ENCODE data around the gene PFN2.

The PFN2 gene

GRCh38 chr3:149967086-149967685 lies 3.5 kb downstream of the PFN2 start:
- Histone ChIP-seq H3K4me3 (ENCODE audit: insufficient read length, low read depth) (no peak overlapping the region), H3K4me1 (ENCODE audit: insufficient read depth, insufficient read length) (no peaks in the 10 kb centered on the region), H3K27me3 (ENCODE audit: insufficient read depth, insufficient read length) (no peaks in the 10 kb centered on the region), H3K9ac (ENCODE audit: insufficient read length, low read depth) (no peak overlapping the region), H3K36me3 (ENCODE audit: insufficient read depth, insufficient read length, low read length) (peaks cover 46% of the 10 kb centered on the region), H3K9me3 (ENCODE audit: insufficient read depth, low read length) (no peaks in the 10 kb centered on the region)
- DNase-seq (ENCODE audit: low read depth, low spot score) = no peak
- TF ChIP-seq ZNF274 (IDR thresholded peaks at IDR 0.05; ENCODE audit: low read depth, low read length) (no peak), SUZ12 (IDR thresholded peaks at IDR 0.05; ENCODE audit: extremely low read depth, insufficient read depth, insufficient read length) (no peak), YY1 (IDR thresholded peaks at IDR 0.05; ENCODE audit: insufficient read depth, insufficient read length) (no peak)

- peaks cover 53% of the 10 kb centered on the region for H3K36me3 ChIP-seq (ENCODE audit: insufficient read depth, insufficient read length, low read length)
- no peaks in the 10 kb centered on the region for H3K4me1 ChIP-seq (ENCODE audit: insufficient read depth, insufficient read length)
- H3K9ac ChIP-seq (ENCODE audit: insufficient read length, low read depth) = no peak overlapping the region
- no peaks in the 10 kb centered on the region for H3K27me3 ChIP-seq (ENCODE audit: insufficient read depth, insufficient read length)
- no peak for DNase-seq (ENCODE audit: low read depth, low spot score)
- H3K9me3 ChIP-seq (ENCODE audit: insufficient read depth, low read length) = no peaks in the 10 kb centered on the region
- H3K4me3 ChIP-seq (ENCODE audit: insufficient read length, low read depth) = no peak overlapping the region
- TF ChIP-seq YY1 (IDR thresholded peaks at IDR 0.05; ENCODE audit: insufficient read depth, insufficient read length) = no peak
- TF ChIP-seq ZNF274 (IDR thresholded peaks at IDR 0.05; ENCODE audit: low read depth, low read length) = no peak
- TF ChIP-seq SUZ12 (IDR thresholded peaks at IDR 0.05; ENCODE audit: extremely low read depth, insufficient read depth, insufficient read length) = no peak
These were observed 5.4 kb downstream of the PFN2 start for GRCh38 chr3:149965278-149965677.

GRCh38 chr3:149964291-149964690 lies 6.4 kb downstream of the PFN2 start:
- no peak for DNase-seq (ENCODE audit: low read depth, low spot score)
- Histone ChIP-seq H3K36me3 (ENCODE audit: insufficient read depth, insufficient read length, low read length) (peaks cover 59% of the 10 kb centered on the region), H3K9me3 (ENCODE audit: insufficient read depth, low read length) (no peaks in the 10 kb centered on the region), H3K27me3 (ENCODE audit: insufficient read depth, insufficient read length) (no peaks in the 10 kb centered on the region), H3K9ac (ENCODE audit: insufficient read length, low read depth) (no peak overlapping the region), H3K4me1 (ENCODE audit: insufficient read depth, insufficient read length) (no peaks in the 10 kb centered on the region), H3K4me3 (ENCODE audit: insufficient read length, low read depth) (no peak overlapping the region)
- TF ChIP-seq YY1 (IDR thresholded peaks at IDR 0.05; ENCODE audit: insufficient read depth, insufficient read length) (no peak), SUZ12 (IDR thresholded peaks at IDR 0.05; ENCODE audit: extremely low read depth, insufficient read depth, insufficient read length) (no peak), ZNF274 (IDR thresholded peaks at IDR 0.05; ENCODE audit: low read depth, low read length) (no peak)

GRCh38 chr3:149963485-149963884 lies 7.2 kb downstream of the PFN2 start:
- H3K36me3 ChIP-seq (ENCODE audit: insufficient read depth, insufficient read length, low read length) = peaks cover 62% of the 10 kb centered on the region
- DNase-seq (ENCODE audit: low read depth, low spot score) = no peak

DNA sequence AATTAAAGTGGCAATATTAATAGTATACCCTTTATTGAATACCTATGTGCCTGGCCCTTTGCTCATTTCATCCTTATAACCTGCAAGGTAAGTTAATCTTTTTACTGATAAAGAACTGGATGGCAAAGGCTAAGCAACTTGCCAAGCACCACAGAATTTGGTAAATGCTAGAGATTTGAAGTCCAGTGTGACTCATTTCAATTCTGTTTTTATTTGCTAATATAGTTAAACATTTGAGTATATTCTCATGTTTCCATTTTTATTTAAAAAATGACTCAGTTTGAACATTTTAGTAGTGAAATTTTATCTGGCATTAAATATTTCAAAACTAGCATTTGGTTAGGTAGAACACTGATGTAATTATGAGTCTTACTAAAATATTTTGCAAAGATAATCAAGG lies 11.3 kb downstream of the PFN2 start:
- Histone ChIP-seq H3K4me1 (ENCODE audit: insufficient read depth, insufficient read length) (no peaks in the 10 kb centered on the region), H3K9me3 (ENCODE audit: insufficient read depth, low read length) (no peaks in the 10 kb centered on the region), H3K9ac (ENCODE audit: insufficient read length, low read depth) (no peak overlapping the region), H3K36me3 (ENCODE audit: insufficient read depth, insufficient read length, low read length) (peaks cover 42% of the 10 kb centered on the region), H3K4me3 (ENCODE audit: insufficient read length, low read depth) (no peak overlapping the region), H3K27me3 (ENCODE audit: insufficient read depth, insufficient read length) (no peaks in the 10 kb centered on the region)
- DNase-seq (ENCODE audit: low read depth, low spot score) = no peak
- TF ChIP-seq ZNF274 (IDR thresholded peaks at IDR 0.05; ENCODE audit: low read depth, low read length) (no peak), YY1 (IDR thresholded peaks at IDR 0.05; ENCODE audit: insufficient read depth, insufficient read length) (no peak), SUZ12 (IDR thresholded peaks at IDR 0.05; ENCODE audit: extremely low read depth, insufficient read depth, insufficient read length) (no peak)

More at GRCh38 chr3:149963485-149963884, 7.2 kb downstream of the PFN2 start:
- Histone ChIP-seq H3K9me3 (ENCODE audit: insufficient read depth, low read length) (no peaks in the 10 kb centered on the region), H3K4me3 (ENCODE audit: insufficient read length, low read depth) (no peak overlapping the region), H3K27me3 (ENCODE audit: insufficient read depth, insufficient read length) (no peaks in the 10 kb centered on the region), H3K4me1 (ENCODE audit: insufficient read depth, insufficient read length) (no peaks in the 10 kb centered on the region), H3K9ac (ENCODE audit: insufficient read length, low read depth) (no peak overlapping the region)
- no peak for TF ChIP-seq ZNF274 (IDR thresholded peaks at IDR 0.05; ENCODE audit: low read depth, low read length)

- Histone ChIP-seq H3K27me3 (ENCODE audit: insufficient read depth, insufficient read length) (no peaks in the 10 kb centered on the region), H3K36me3 (ENCODE audit: insufficient read depth, insufficient read length, low read length) (peaks cover 36% of the 10 kb centered on the region), H3K4me1 (ENCODE audit: insufficient read depth, insufficient read length) (no peaks in the 10 kb centered on the region), H3K9me3 (ENCODE audit: insufficient read depth, low read length) (no peaks in the 10 kb centered on the region), H3K9ac (ENCODE audit: insufficient read length, low read depth) (no peak overlapping the region), H3K4me3 (ENCODE audit: insufficient read length, low read depth) (no peak overlapping the region)
- DNase-seq (ENCODE audit: low read depth, low spot score) = no peak
- no peak for TF ChIP-seq YY1 (IDR thresholded peaks at IDR 0.05; ENCODE audit: insufficient read depth, insufficient read length)
- TF ChIP-seq SUZ12 (IDR thresholded peaks at IDR 0.05; ENCODE audit: extremely low read depth, insufficient read depth, insufficient read length) = no peak
- TF ChIP-seq ZNF274 (IDR thresholded peaks at IDR 0.05; ENCODE audit: low read depth, low read length) = no peak
These were observed 12.4 kb downstream of the PFN2 start for GRCh38 chr3:149958171-149958796.

- Histone ChIP-seq H3K27me3 (ENCODE audit: insufficient read depth, insufficient read length) (no peaks in the 10 kb centered on the region), H3K9me3 (ENCODE audit: insufficient read depth, low read length) (no peaks in the 10 kb centered on the region), H3K4me3 (ENCODE audit: insufficient read length, low read depth) (no peak overlapping the region), H3K4me1 (ENCODE audit: insufficient read depth, insufficient read length) (no peaks in the 10 kb centered on the region), H3K9ac (ENCODE audit: insufficient read length, low read depth) (no peak overlapping the region), H3K36me3 (ENCODE audit: insufficient read depth, insufficient read length, low read length) (peaks cover 35% of the 10 kb centered on the region)
- no peak for DNase-seq (ENCODE audit: low read depth, low spot score)
- TF ChIP-seq ZNF274 (IDR thresholded peaks at IDR 0.05; ENCODE audit: low read depth, low read length) (no peak), YY1 (IDR thresholded peaks at IDR 0.05; ENCODE audit: insufficient read depth, insufficient read length) (no peak), SUZ12 (IDR thresholded peaks at IDR 0.05; ENCODE audit: extremely low read depth, insufficient read depth, insufficient read length) (no peak)
These were observed 13.2 kb downstream of the PFN2 start for GRCh38 chr3:149957361-149958125.

Data from NT2/D1 (cell line).